Measurements from ENCODE around the gene ADGRD1. TPM values are rescaled to one million over a fixed set of nuclear protein-coding genes. Genes with fewer than 3 reads are reported as not detected.

ADGRD1 gene
- total and polyA plus RNA-seq, 7 donors, result 0.46 to 22.5 (median 7.2) TPM

GRCh38 chr12:130988261-130988660, 34.6 kb downstream of the ADGRD1 start:
- WGBS, 2 donors, result 93 to 94% methylated on average over 5 of the region's 5 CpGs
- intact Hi-C loops (cut with DNase I), result no loop called here
- Histone ChIP-seq H3K27me3 (no peaks in the 10 kb centered on the region), H3K4me1 (no peaks in the 10 kb centered on the region), H3K4me3 (no peak overlapping the region), H3K9me3 (no peaks in the 10 kb centered on the region), H3K36me3 (peaks cover 0 to 7% (median 0%) of the 10 kb centered on the region in 4 donors), H3K27ac (no peak overlapping the region)
- DNase-seq, result peak; percentile 38
- TF ChIP-seq POLR2AphosphoS5 (IDR thresholded peaks at IDR 0.05), result no peak
- no peak for TF ChIP-seq POLR2A (IDR thresholded peaks at IDR 0.05)
- no peak for TF ChIP-seq CTCF (IDR thresholded peaks at IDR 0.05)
- no peak for TF ChIP-seq EP300 (IDR thresholded peaks at IDR 0.05)

DNA sequence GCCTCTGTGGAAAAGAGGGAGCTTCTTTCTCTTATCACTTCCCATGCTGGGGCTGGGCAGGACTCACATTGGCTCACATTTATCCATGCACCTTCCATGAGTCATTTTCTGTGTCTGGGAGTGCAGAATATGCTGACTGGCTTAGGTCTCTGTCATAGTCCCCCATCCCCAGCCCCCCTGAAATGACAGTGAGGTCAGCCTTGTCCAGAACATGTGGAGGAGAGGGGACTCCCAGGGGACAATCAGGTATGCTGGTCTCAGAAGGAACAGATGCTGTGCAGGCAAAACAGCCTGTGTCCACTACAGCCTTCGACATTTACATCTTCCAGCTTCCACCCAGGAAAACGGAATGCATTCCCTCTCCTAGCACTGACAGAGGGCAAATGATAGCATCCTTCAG, 35.0 kb downstream of the ADGRD1 start:
- H3K27me3 ChIP-seq, result no peaks in the 10 kb centered on the region
- TF ChIP-seq EP300 (IDR thresholded peaks at IDR 0.05) (no peak), POLR2AphosphoS5 (IDR thresholded peaks at IDR 0.05) (no peak), POLR2A (IDR thresholded peaks at IDR 0.05) (no peak), CTCF (IDR thresholded peaks at IDR 0.05) (no peak)
- H3K4me3 ChIP-seq, result no peak overlapping the region
- no peaks in the 10 kb centered on the region for H3K9me3 ChIP-seq
- intact Hi-C loops (cut with DNase I), result no loop called here
- H3K4me1 ChIP-seq, result no peaks in the 10 kb centered on the region
- H3K27ac ChIP-seq, result no peak overlapping the region
- DNase-seq, result peak; percentile 37
- H3K36me3 ChIP-seq, result peaks cover 0 to 7% (median 0%) of the 10 kb centered on the region in 4 donors
- 82 to 84% methylated on average over 2 of the region's 2 CpGs for WGBS, 2 donors

GRCh38 chr12:130989391-130989790, 35.7 kb downstream of the ADGRD1 start:
- H3K36me3 ChIP-seq, result peaks cover 0 to 7% (median 0%) of the 10 kb centered on the region in 4 donors
- H3K4me3 ChIP-seq, result no peak overlapping the region
- H3K27me3 ChIP-seq, result no peaks in the 10 kb centered on the region
- DNase-seq, result peak; percentile 48
- H3K4me1 ChIP-seq, result no peaks in the 10 kb centered on the region
- H3K27ac ChIP-seq, result no peak overlapping the region
- TF ChIP-seq POLR2AphosphoS5 (IDR thresholded peaks at IDR 0.05) (no peak), EP300 (IDR thresholded peaks at IDR 0.05) (no peak), CTCF (IDR thresholded peaks at IDR 0.05) (no peak), POLR2A (IDR thresholded peaks at IDR 0.05) (no peak)
- H3K9me3 ChIP-seq, result no peaks in the 10 kb centered on the region
- 87 to 93% methylated on average over 8 of the region's 8 CpGs for WGBS, 2 donors
- intact Hi-C loops (cut with DNase I), result no loop called here

- Histone ChIP-seq H3K9me3 (no peaks in the 10 kb centered on the region), H3K27me3 (no peaks in the 10 kb centered on the region), H3K4me1 (no peaks in the 10 kb centered on the region), H3K27ac (no peak overlapping the region), H3K36me3 (peaks cover 0 to 7% (median 0%) of the 10 kb centered on the region in 4 donors), H3K4me3 (no peak overlapping the region)
- WGBS, 2 donors, result 85 to 86% methylated on average over 8 of the region's 8 CpGs
- DNase-seq, result peak; percentile 63
- TF ChIP-seq CTCF (IDR thresholded peaks at IDR 0.05) (no peak), EP300 (IDR thresholded peaks at IDR 0.05) (no peak), POLR2A (IDR thresholded peaks at IDR 0.05) (no peak), POLR2AphosphoS5 (IDR thresholded peaks at IDR 0.05) (no peak)
- intact Hi-C loops (cut with DNase I), result no loop called here
Observed at GRCh38 chr12:130990034-130990433, 36.3 kb downstream of the ADGRD1 start.

DNA sequence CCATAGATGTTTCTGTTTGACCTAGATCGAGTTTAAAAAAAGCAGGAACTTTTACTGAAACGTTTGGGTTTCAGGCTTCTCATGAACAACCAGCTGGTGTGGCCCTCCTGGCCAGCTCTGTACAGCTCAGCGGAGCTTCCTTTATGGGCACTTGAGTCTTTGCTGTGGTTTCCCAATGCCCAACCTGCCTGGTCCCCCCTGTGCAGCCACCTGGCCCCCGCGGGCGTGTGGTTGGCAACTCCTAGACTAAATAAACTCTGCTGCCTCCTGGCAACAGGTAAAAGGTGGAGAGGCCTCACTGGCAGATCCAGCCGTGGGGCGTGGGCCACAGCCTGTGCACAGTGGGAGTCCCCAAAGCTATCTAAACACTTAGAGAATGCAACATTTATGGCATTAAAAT, 38.7 kb downstream of the ADGRD1 start:
- Histone ChIP-seq H3K4me3 (no peak overlapping the region), H3K9me3 (no peaks in the 10 kb centered on the region), H3K4me1 (no peaks in the 10 kb centered on the region), H3K27ac (no peak overlapping the region), H3K27me3 (no peaks in the 10 kb centered on the region), H3K36me3 (peaks cover 0 to 7% (median 0%) of the 10 kb centered on the region in 4 donors)
- no peak for TF ChIP-seq EP300 (IDR thresholded peaks at IDR 0.05)
- TF ChIP-seq CTCF (IDR thresholded peaks at IDR 0.05), result no peak
- no peak for TF ChIP-seq POLR2AphosphoS5 (IDR thresholded peaks at IDR 0.05)
- TF ChIP-seq POLR2A (IDR thresholded peaks at IDR 0.05), result no peak
- intact Hi-C loops (cut with DNase I), result no loop called here
- peak; percentile 20 for DNase-seq
- WGBS, 2 donors, result 15 to 36% methylated on average over 8 of the region's 8 CpGs
